Measurements from ENCODE around the gene P2RX1.
A peak's percentile ranks its signal among the peaks of the same experiment; 100 is the strongest.
"Not testable (repeated sequence)": the region's sequence is repeated elsewhere in the genome, so short reads cannot be mapped to it uniquely, and the experiment has no call there.

The P2RX1 gene

GRCh38 chr17:3951420-3951819 lies 35.2 kb upstream of the P2RX1 start:
- DNase-seq (ENCODE audit: low read depth), result no peak

GRCh38 chr17:3951003-3951402 lies 34.7 kb upstream of the P2RX1 start:
- DNase-seq (ENCODE audit: low read depth), result no peak

GRCh38 chr17:3950584-3950983 lies 34.3 kb upstream of the P2RX1 start:
- DNase-seq (ENCODE audit: low read depth), result no peak

- DNase-seq (ENCODE audit: low read depth), result no peak
These were observed 33.2 kb upstream of the P2RX1 start for GRCh38 chr17:3949418-3949817.

GRCh38 chr17:3948551-3948950 lies 32.3 kb upstream of the P2RX1 start:
- DNase-seq (ENCODE audit: low read depth), result not testable (repeated sequence)

- no peak for DNase-seq (ENCODE audit: low read depth)
These were observed 31.1 kb upstream of the P2RX1 start for GRCh38 chr17:3947318-3947810.

GRCh38 chr17:3946711-3947235 lies 30.5 kb upstream of the P2RX1 start:
- no peak for DNase-seq (ENCODE audit: low read depth)

GRCh38 chr17:3944485-3945388 lies 28.5 kb upstream of the P2RX1 start:
- DNase-seq (ENCODE audit: low read depth), result peak; percentile 80

GRCh38 chr17:3943240-3943891 lies 27.1 kb upstream of the P2RX1 start:
- no peak for DNase-seq (ENCODE audit: low read depth)

GRCh38 chr17:3940965-3941698 lies 24.9 kb upstream of the P2RX1 start:
- DNase-seq (ENCODE audit: low read depth), result no peak

GRCh38 chr17:3937359-3937758 lies 21.1 kb upstream of the P2RX1 start:
- no peak for DNase-seq (ENCODE audit: low read depth)

GRCh38 chr17:3935825-3936355 lies 19.6 kb upstream of the P2RX1 start:
- DNase-seq (ENCODE audit: low read depth), result peak; percentile 59

- peak; percentile 70 for DNase-seq (ENCODE audit: low read depth)
These were observed 18.9 kb upstream of the P2RX1 start for GRCh38 chr17:3935140-3935542.

GRCh38 chr17:3929764-3930163 lies 13.5 kb upstream of the P2RX1 start:
- no peak for DNase-seq (ENCODE audit: low read depth)

- DNase-seq (ENCODE audit: low read depth), result no peak
These were observed 12.9 kb upstream of the P2RX1 start for GRCh38 chr17:3929181-3929580.

GRCh38 chr17:3928406-3928805 lies 12.1 kb upstream of the P2RX1 start:
- DNase-seq (ENCODE audit: low read depth), result no peak

- DNase-seq (ENCODE audit: low read depth), result no peak
These were observed 11.5 kb upstream of the P2RX1 start for GRCh38 chr17:3927628-3928340.

- DNase-seq (ENCODE audit: low read depth), result no peak
These were observed 10.8 kb upstream of the P2RX1 start for GRCh38 chr17:3926860-3927627.

GRCh38 chr17:3925684-3926485 lies 9.6 kb upstream of the P2RX1 start:
- no peak for DNase-seq (ENCODE audit: low read depth)

Measured in ELR (cell line).